SK-MEL-5 (cell line): ENCODE results near the gene TIMP4. TPM values are rescaled to one million over a fixed set of nuclear protein-coding genes. Genes with fewer than 3 reads are reported as not detected.
A peak's percentile ranks its signal among the peaks of the same experiment; 100 is the strongest.

ENCODE experiments used
- DNase-seq: peaks from one replicate; pipeline ENCODE4 v3.0.0-alpha.2; 2016; ENCODE audit warnings: low read depth, low spot score
- in situ Hi-C: cut with HindIII; loops from 2 replicates; pipeline ENCODE4 v1.10.0; 2016; ENCODE audit warnings: low sequenced_read_pairs, high pct_unique_total_duplicates, low pct_unique_long_range_greater_than_20kb
- total RNA-seq: library from RNA; depleted of rRNA; stranded (reverse); fragments of >200 nt; shearing (Covaris generic); gene quantifications from 2 replicates; pipeline ENCODE4 v1.2.3, GENCODE V29; 2014

Gene TIMP4
- total RNA-seq, 1 experiment from 2014 or later: not detected

- in situ Hi-C loops: no loop called here
- DNase-seq: no peak
Measured at GRCh38 chr3:12159227-12159601, 502 bp upstream of the TIMP4 start.

GRCh38 chr3:12157026-12157425, 1.7 kb downstream of the TIMP4 start:
- DNase-seq: no peak
- in situ Hi-C loops: no loop called here

- in situ Hi-C loops: no loop called here
- DNase-seq: peak; percentile 74
Measured at GRCh38 chr3:12155828-12156227, 2.9 kb downstream of the TIMP4 start.

DNA sequence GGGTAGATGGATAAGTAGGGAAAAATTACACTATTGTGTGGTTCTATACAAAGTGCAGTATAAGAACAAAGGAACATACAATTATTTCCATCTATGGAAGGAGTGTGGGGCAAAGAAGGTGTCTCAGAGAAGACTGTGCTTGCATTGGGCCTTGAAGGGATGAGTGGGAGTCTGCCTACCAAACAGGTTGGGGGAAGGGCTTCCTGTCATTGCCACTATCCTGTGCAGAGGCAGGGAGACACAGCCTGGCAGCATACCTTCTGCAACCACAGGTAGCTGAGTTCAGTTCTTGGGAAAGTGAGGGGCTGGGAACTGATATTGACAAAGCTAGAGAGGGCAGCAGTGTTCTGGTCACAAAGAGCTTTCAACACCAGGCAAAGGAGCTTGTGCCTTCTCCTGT, 3.4 kb downstream of the TIMP4 start:
- no peak for DNase-seq
- in situ Hi-C loops: no loop called here

GRCh38 chr3:12154151-12154550, 4.6 kb downstream of the TIMP4 start:
- in situ Hi-C loops: no loop called here
- DNase-seq: no peak

DNA sequence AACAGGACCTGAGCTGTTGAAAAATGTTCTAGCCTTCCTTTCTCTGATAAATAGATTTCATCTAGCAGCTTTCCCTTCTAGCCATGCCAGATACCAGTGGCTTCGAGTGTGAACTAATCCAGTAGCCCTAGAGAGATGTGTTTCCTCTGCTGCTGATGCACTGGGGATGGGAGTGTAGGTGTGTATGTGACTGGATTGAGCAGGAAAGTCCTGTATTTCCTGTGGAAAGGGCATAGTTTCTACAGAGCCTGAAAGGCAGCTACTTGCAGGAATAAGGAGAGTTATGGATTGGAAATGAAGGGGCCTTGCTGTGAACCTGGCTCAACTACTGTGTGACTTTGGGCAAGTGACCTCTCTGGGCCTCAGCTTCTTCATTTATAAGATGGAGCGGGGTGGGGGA, 8.6 kb downstream of the TIMP4 start:
- no peak for DNase-seq
- in situ Hi-C loops: no loop called here

DNA sequence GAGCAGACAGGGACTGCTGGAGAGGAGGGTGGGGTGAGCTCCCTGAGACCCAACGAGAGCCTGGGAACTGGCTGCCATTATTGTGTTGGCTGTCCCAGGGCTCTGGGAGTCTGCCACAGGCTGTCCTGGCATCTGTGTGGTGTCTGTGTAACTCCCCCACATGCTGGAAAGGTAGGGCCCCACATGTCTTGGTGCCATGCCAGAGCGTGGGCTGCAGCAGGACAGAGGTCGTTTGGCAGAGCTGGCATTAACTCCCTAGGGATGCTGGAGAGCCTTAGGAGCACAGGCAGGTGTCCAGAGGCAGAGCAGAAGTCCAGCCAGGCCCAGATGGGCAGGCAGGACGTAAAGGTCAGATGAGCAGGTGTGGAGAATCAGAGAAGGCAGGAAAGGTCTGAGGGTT, 9.7 kb downstream of the TIMP4 start:
- DNase-seq: no peak
- in situ Hi-C loops: no loop called here

DNA sequence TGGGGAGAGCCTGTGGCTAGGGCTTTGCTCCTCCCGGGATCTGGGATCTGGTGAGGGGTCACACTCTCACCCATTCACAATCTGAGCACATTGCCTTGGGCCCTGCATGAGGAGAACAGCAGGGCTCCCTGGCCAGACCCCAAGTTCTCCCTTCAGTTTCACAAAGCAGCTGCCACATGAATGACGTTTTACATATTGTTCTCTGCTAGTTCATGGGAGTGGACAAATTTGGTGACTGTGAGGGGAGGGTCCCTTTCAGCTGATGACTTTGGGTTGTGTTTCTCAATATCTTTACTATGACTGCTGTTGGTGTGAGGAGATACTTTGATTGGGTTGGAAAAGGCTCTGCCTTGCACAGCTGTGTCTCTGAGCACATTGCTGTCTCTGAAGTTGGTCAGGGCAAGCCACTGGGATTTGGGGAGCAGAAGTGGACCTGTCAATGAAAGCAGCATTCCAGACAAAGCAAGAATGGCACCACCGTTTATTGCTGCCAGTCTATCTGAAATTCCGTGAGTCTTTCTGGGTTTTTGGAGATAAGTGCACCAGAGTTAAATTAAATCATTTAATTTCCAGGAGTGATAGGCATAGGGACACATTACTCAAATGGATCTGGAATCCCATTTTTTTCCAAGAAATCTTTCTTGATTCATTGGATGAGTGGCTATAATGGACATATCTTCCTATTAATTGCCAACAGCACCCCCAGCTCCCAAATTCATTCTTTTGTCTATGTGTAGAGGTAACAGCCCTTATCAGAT, 10.3 kb downstream of the TIMP4 start:
- no peak for DNase-seq
- in situ Hi-C loops: no loop called here

DNA sequence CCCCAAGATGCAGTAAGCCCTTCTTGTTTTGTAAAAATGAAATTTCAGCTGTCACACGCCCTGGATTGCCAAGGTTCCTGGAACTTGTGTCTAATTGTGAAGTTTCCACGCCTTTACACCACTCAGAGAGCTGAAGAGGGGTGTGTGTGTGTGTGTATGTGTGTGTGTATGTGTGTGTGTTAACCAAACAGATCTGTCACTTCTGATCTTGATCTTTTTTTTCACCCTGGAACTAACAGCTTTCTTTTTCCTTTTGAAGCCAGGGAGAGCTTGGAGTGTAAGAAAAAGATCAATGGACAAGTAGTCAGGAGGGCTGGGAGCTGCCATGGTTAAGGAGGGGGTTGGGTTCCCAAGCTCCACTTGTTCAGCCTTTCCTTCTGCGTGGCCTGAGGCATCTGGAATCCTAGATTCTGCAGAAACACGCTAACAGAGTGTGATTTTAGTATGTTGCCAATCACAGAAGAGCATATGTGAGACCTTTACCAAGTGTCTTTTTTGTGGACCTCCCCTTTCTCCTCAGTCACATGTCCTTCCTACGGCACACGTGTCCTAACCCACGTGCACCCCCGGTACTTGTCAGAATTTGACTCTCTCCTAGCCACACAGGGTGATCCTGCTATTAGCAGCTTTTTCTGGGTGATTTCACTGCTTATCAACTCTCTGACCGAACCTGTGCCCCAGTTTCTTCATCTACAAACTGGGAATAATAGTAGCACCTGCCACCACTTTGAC, 11.5 kb downstream of the TIMP4 start:
- DNase-seq: no peak
- in situ Hi-C loops: no loop called here

GRCh38 chr3:12143949-12144504, 14.7 kb downstream of the TIMP4 start:
- peak; percentile 32 for DNase-seq
- in situ Hi-C loops: no loop called here

GRCh38 chr3:12142476-12142875, 16.2 kb downstream of the TIMP4 start:
- no peak for DNase-seq
- in situ Hi-C loops: no loop called here

DNA sequence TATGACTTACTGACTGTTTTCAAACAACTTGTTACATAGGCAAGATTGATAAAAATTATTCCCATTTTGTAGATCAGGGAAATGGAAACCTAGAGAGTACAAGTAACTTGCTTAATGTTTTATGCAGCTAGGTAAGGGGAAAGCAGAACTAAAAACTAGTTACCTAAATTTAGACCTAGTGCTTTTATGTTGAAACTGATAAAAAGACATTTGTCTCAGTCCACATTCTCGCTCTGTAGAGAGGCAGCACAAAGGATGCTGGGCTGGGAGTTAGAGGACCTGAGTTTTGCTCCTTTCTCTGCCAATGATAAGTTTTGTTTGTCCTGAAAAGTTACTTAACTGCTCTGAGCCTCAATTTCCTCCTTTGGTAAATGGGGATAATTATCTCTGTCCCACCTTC, 17.4 kb downstream of the TIMP4 start:
- in situ Hi-C loops: no loop called here
- no peak for DNase-seq

- DNase-seq: peak; percentile 65
- in situ Hi-C loops: no loop called here
Measured at GRCh38 chr3:12139111-12139511, 19.6 kb downstream of the TIMP4 start.

DNA sequence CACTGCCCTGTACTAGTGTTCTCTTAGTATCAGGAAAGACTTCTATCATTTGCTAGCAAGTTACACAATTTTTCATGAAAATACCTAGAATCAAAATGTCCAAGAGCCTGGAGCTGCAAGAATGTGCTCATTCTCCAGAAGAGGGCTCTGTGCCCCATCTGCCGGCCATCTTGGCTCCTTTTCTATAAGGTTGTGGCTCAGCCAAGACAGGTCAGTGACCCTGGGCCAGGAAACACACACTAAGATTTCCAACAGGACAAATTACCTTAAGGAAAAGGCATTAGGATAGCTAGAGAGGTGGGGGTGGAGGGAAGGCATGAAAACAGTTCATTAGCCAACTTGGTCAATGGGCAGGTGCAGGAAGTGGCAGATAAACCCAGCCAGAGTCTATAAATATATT, 20.7 kb downstream of the TIMP4 start:
- in situ Hi-C loops: no loop called here
- peak; percentile 51 for DNase-seq

- DNase-seq: no peak
- in situ Hi-C loops: no loop called here
Measured at GRCh38 chr3:12136371-12136770, 22.3 kb downstream of the TIMP4 start.

GRCh38 chr3:12135029-12135657, 23.6 kb downstream of the TIMP4 start:
- in situ Hi-C loops: no loop called here
- DNase-seq: peak; percentile 73

- in situ Hi-C loops: no loop called here
- no peak for DNase-seq
Measured at GRCh38 chr3:12132881-12133280, 25.8 kb downstream of the TIMP4 start.

DNA sequence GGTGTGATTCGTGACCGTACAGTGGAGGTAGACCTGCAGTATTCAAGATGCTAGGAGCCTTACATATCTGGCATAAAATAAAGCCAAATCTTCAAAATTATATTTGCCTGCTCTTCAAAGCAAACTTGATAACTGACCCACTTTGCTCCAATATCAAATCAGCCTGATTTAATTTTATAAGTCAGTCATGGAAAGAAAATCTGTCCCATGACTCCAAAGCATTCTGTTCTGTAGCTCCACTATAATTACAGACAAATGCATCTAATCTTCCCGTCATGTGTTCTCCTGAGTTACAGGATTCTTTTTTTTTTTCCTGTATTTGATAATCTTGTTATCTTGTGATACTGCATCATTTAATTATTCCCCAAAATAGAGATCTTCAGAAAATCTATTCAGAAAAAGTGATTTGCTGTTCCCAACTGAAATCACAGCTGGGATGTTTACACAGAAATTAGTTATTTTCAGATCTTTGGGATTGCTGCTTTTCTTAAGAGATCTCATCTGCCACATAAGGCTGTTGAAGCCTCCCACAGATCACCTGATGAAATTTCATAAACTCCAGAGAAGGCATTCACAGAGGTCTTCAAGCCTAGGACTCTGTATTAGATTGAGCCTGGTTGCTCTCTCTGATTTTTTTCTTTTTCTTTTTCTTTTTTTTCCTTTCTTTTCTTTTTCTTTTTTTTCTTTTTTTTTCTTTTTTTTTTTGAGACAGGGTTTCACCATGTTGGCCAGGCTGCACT, 27.2 kb downstream of the TIMP4 start:
- DNase-seq: no peak
- in situ Hi-C loops: no loop called here
